ENCODE measurements around the gene RCAN1.
A peak's percentile ranks its signal among the peaks of the same experiment; 100 is the strongest.
"Not testable (repeated sequence)": the region's sequence is repeated elsewhere in the genome, so short reads cannot be mapped to it uniquely, and the experiment has no call there.

RCAN1 gene

GRCh38 chr21:34621434-34622350, 6.8 kb upstream of the RCAN1 start:
- no peak for DNase-seq (ENCODE audit: low spot score)

GRCh38 chr21:34619841-34620665, 5.1 kb upstream of the RCAN1 start:
- no peak for DNase-seq (ENCODE audit: low spot score)

- DNase-seq (ENCODE audit: low spot score) = no peak
These were observed 4.0 kb upstream of the RCAN1 start for GRCh38 chr21:34618941-34619340.

- DNase-seq (ENCODE audit: low spot score) = no peak
These were observed 2.9 kb upstream of the RCAN1 start for GRCh38 chr21:34617753-34618339.

GRCh38 chr21:34615487-34615814, 538 bp upstream of the RCAN1 start:
- no peak for DNase-seq (ENCODE audit: low spot score)

GRCh38 chr21:34613679-34614627, 960 bp downstream of the RCAN1 start:
- peak; percentile 36 for DNase-seq (ENCODE audit: low spot score)

GRCh38 chr21:34612557-34612956, 2.4 kb downstream of the RCAN1 start:
- DNase-seq (ENCODE audit: low spot score) = no peak

GRCh38 chr21:34612056-34612455, 2.9 kb downstream of the RCAN1 start:
- DNase-seq (ENCODE audit: low spot score) = no peak

- no peak for DNase-seq (ENCODE audit: low spot score)
These were observed 3.4 kb downstream of the RCAN1 start for GRCh38 chr21:34611528-34611927.

- no peak for DNase-seq (ENCODE audit: low spot score)
These were observed 4.9 kb downstream of the RCAN1 start for GRCh38 chr21:34609933-34610549.

- no peak for DNase-seq (ENCODE audit: low spot score)
These were observed 5.5 kb downstream of the RCAN1 start for GRCh38 chr21:34609244-34609932.

GRCh38 chr21:34607376-34607775, 7.5 kb downstream of the RCAN1 start:
- DNase-seq (ENCODE audit: low spot score) = not testable (repeated sequence)

- DNase-seq (ENCODE audit: low spot score) = no peak
These were observed 8.3 kb downstream of the RCAN1 start for GRCh38 chr21:34606621-34607020.

GRCh38 chr21:34606051-34606450, 8.9 kb downstream of the RCAN1 start:
- DNase-seq (ENCODE audit: low spot score) = no peak

GRCh38 chr21:34604956-34605355, 10.0 kb downstream of the RCAN1 start:
- DNase-seq (ENCODE audit: low spot score) = not testable (repeated sequence)

- no peak for DNase-seq (ENCODE audit: low spot score)
These were observed 10.4 kb downstream of the RCAN1 start for GRCh38 chr21:34604556-34604955.

- DNase-seq (ENCODE audit: low spot score) = no peak
These were observed 11.2 kb downstream of the RCAN1 start for GRCh38 chr21:34603710-34604057.

GRCh38 chr21:34603002-34603709, 11.8 kb downstream of the RCAN1 start:
- peak; percentile 80 for DNase-seq (ENCODE audit: low spot score)

GRCh38 chr21:34602061-34602460, 12.9 kb downstream of the RCAN1 start:
- no peak for DNase-seq (ENCODE audit: low spot score)

GRCh38 chr21:34599534-34600101, 15.3 kb downstream of the RCAN1 start:
- no peak for DNase-seq (ENCODE audit: low spot score)
